Panc1 (cell line): ENCODE results near the gene CHRNB1.

Source experiments
- CTCF ChIP-seq: fragments of 450-650 bp; IDR thresholded peaks from 2 replicates; pipeline ENCODE4 v1.5.1; 2017; ENCODE audit warnings: mild to moderate bottlenecking
- POLR2AphosphoS5 ChIP-seq: IDR thresholded peaks from 2 replicates; pipeline ENCODE4 v1.6.1; 2012; ENCODE audit warnings: mild to moderate bottlenecking, low read depth, low read length, moderate library complexity
- REST ChIP-seq, 2 experiments: IDR thresholded peaks; 2 replicates each; pipeline ENCODE4 v1.6.1; 2011 to 2012; ENCODE audit warnings: low read depth in 2 of 2, control low read depth in 1 of 2, low read length in 1 of 2, mild to moderate bottlenecking in 1 of 2, moderate library complexity in 1 of 2; ENCODE audit not compliant: insufficient read depth in 1 of 2

- TF ChIP-seq CTCF (no peak), POLR2AphosphoS5 (no peak), REST (IDR thresholded peaks at IDR 0.05; ENCODE audit: insufficient read depth in 1 of 2, low read depth in 2 of 2, low read length in 1 of 2) (no peak)
Measured at GRCh38 chr17:7448461-7448860, 3.6 kb downstream of the CHRNB1 start.
